Activated CD8-positive, alpha-beta memory T cell treated with anti-CD3 and anti-CD28 coated beads, Interleukin-2, amount 50 U/mL, for 24 hours (primary cell): ENCODE measurements around the gene ITGA5.

ENCODE experiments used
- DNase-seq: peaks from one replicate; pipeline ENCODE4 v3.0.0-alpha.2; 2020; ENCODE audit errors: extremely low read depth

ITGA5 gene

GRCh38 chr12:54419088-54419887 is at the start of gene ITGA5:
Gene ITGA5 (minus strand): TSS chr12:54419266. CDS start chr12:54419198, 68 bp downstream.
- no peak for DNase-seq

DNA sequence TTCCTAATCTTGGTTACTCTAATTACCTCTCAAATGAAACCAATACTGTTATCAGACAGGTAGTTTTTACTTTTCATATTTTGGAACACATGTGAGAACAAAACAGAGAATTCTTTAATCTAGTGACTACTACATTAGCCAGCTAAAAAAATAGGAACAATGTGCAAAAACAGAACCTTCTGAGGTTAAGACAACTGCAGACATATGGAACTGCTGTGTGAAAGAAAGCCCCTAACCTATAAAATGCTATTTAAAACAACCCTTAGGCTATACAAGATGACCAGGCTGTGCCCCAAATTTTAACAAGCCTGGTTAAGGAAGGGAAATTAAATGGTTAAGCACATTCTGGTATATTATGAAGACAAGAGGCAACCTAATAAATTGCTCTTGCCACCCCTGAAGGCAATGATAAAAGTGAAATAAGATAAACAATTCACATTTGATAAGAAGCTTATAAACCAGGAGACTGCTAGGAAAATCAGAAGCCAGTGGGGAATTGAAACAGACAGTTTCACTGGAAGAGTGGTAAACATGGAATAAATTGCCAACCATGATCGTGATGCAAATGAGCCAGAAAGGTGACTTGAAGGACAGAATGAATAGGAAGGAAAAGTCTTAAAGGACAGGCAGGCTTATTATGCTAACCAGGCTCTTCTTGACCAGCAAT is 46.9 kb upstream of the ITGA5 start:
- DNase-seq = no peak

- no peak for DNase-seq
These were observed 44.4 kb upstream of the ITGA5 start for GRCh38 chr12:54463484-54463883.

GRCh38 chr12:54463034-54463433 is 44.0 kb upstream of the ITGA5 start:
- DNase-seq = no peak

GRCh38 chr12:54460317-54460923 is 41.4 kb upstream of the ITGA5 start:
- DNase-seq = no peak

- no peak for DNase-seq
These were observed 40.3 kb upstream of the ITGA5 start for GRCh38 chr12:54459355-54459754.

DNA sequence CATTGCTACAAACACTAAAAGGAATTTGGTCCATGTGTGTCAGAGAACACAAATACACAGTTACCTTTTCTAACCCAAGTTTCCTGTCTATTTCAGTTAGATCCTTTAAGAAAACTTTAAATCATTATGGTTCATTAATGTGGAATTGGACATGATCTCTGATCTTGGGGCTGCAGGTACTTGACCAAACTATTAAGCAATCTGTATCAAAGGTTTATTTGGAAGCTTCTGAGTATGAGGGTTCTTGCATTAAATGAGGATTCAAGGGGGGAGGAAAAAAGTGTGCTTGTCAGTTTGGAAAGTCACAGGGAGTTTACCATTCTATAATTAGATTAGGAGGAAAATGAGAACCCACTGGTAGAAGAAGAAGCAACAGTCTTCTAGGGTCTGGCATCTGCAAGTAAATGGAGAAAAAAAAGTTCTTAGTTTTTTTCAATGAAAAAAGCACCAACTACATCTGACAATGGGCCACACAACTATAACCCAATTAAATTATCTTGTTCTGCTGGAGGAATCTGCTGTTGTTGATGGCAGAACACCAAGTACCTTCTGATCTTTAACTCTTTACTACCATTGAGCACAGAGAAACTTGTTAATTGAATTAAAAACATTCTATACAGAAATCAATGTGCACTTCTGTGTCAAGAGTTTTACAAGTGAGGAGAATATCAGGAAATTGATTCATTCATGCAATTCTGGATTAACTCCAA is 36.8 kb upstream of the ITGA5 start:
- no peak for DNase-seq

GRCh38 chr12:54452628-54453027 is 33.6 kb upstream of the ITGA5 start:
- no peak for DNase-seq

DNA sequence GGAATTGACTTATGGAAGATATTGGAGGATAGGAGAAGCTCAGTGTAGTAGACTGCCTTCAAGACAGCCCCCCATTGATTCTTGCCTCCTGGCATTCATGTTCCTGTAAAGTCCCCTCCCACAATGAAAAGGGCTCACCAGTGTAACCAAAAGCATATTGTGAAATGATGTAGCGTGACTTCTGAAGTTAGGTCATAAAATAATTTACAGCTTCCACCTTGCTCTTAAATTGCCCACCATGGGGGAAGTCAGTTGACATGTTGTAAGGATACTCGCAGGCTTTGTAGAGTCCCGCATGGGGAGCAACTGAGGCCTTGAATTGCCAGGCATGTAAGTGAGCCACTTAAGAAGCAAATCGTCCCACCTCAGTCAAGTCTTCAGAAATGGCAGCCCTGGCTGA is 29.3 kb upstream of the ITGA5 start:
- no peak for DNase-seq

GRCh38 chr12:54447917-54448316 is 28.9 kb upstream of the ITGA5 start:
- DNase-seq = no peak

DNA sequence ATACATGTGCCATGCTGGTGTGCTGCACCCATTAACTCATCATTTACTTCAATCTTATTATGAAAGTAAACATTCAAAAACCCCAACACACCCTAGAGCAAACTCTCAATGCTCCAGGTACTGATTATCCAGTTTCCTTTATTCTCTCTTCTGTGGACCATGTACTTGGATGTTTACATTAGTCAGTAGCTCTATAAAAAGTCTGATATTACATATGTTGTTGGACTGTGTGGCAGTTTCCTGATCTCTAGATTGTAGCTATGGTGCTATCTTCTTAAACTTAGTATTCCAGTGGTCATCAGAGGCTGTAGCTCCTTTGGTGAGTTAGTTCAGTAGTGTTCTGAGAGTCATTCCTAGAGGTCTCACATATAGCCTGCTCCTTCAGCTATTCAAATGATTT is 25.1 kb upstream of the ITGA5 start:
- DNase-seq = no peak

DNA sequence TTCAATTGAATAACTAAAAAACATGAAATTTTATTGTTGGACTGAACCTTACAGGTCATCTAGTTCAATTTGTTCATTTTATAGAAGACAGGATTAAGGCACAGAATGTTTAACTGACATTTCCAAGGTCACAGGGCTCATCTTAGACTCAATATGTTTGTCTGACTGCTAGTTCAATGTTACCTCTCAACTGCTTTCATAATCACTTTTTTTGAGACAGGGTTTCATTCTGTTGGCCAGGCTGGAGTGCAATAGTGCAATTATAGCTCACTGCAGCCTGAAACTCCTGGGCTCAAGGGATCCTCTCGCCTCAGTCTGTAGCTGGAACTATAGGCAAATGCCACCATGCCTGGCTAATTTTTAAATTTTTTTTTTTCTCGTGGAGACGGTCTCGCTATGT is 24.4 kb upstream of the ITGA5 start:
- no peak for DNase-seq

DNA sequence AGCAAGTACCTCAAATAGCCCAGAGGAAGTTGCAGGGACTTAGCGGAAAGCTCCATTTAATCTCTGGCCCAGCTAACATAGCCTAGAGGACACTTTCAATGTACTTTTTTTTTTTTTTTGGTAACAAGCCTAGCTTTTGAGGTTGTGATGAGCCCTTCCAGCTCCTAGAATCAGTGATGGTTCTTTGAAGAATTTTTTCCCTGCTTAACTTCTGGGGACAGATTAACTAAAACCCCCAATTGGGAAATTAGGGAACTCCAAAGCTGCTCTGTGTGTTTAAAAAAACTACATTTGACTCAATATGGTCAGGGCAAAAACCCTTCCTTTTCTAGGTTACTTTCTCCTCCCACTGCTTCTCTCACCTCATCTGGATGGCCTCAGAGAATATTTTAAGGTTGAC is 23.9 kb upstream of the ITGA5 start:
- DNase-seq = no peak

- no peak for DNase-seq
These were observed 23.0 kb upstream of the ITGA5 start for GRCh38 chr12:54442099-54442498.

- no peak for DNase-seq
These were observed 20.6 kb upstream of the ITGA5 start for GRCh38 chr12:54439521-54440255.

- no peak for DNase-seq
These were observed 20.0 kb upstream of the ITGA5 start for GRCh38 chr12:54439096-54439495.

- no peak for DNase-seq
These were observed 19.5 kb upstream of the ITGA5 start for GRCh38 chr12:54438517-54438916.

DNA sequence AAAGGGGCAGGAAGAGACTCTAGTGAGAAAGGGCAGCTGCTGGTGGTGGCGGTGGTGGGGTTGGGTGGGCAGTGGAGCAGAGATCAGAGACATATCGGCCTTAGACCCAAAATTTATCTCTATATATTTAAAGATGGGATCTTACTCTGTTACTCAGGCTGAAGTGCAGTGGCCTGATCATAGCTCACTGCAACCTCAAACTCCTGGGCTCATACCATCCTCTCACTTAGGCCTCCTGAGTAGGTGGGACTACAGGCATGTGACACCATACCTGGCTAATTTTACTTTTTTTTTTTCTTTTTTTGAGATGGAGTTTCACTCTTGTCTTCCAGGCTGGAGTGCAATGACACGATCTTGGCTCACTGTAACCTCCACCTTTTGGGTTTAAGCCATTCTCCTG is 18.6 kb upstream of the ITGA5 start:
- no peak for DNase-seq

GRCh38 chr12:54437243-54437642 is 18.2 kb upstream of the ITGA5 start:
- no peak for DNase-seq

DNA sequence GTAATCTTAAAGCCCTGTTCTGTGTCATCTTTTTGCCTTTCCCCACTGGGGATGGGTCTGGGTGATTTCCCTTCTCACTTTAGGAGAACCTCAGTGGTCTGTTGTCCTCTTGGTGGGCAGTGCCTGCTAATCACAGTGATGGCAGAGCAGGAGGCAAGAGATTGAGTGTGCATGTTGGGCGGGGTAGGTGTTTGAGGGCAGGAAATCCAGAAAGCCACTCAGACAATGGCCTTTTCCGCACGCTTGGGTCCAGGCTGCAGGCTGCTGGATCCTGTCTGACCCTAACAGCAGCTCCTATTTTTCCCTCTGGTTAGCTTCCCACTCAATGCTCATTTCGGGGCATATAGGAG is 13.7 kb upstream of the ITGA5 start:
- no peak for DNase-seq

DNA sequence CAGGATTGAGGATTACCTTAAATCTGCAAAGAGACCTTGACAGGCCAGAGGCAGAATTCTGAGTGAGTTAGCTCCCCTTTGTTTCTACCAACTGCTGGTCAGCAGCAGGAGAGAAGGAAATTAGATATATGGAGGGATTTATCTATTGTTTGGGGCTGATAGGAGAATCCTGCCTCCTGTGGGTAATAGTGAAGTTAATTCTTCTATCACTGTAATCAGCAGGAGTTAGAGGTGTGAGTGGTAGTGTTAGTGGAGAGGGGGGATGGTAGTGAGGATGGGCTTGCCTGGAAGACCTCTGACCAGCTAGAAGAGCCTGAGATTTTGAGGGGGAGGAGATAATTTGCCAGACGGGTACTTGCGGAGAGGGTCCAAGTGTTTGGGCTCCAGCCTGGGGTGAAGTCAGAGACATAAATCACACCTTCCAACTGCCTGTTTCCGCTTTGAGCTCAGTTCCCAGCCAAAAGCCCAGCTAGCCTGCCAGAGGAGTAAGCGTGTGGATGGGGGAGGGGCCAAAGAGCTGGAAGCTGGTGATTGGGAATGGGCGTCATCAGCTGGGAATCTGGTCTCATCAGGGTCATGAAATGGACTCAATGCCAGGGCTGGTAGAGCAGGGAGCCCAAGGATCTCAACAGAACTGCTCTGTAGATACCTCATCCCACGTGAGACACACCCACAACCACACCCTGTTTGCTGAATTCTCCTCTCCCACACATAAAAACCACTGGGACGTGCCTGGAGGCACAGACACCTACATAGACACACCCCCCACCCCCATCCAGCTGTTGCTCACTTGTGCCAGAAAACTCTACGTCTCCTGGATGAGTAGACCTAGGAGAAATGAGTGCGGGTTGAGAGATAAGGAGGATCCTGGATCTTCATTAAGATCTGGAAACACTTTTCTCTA is 13.1 kb upstream of the ITGA5 start:
- DNase-seq = no peak
